Measurements from ENCODE around the gene NDST1. TPM values are rescaled to one million over a fixed set of nuclear protein-coding genes. Genes with fewer than 3 reads are reported as not detected.

The NDST1 gene
- total and polyA plus RNA-seq, 4 donors: 45.6 to 145 (median 60.7) TPM

GRCh38 chr5:150512368-150512747 lies 4.4 kb downstream of the NDST1 start:
- no peaks in the 10 kb centered on the region for H3K27me3 ChIP-seq (ENCODE audit: control insufficient read depth in 3 of 3, insufficient read depth in 3 of 3, low read length in 2 of 3)
- WGBS, 2 donors: 36 to 44% methylated on average over 6 of the region's 6 CpGs
- TF ChIP-seq, protein P1, sequence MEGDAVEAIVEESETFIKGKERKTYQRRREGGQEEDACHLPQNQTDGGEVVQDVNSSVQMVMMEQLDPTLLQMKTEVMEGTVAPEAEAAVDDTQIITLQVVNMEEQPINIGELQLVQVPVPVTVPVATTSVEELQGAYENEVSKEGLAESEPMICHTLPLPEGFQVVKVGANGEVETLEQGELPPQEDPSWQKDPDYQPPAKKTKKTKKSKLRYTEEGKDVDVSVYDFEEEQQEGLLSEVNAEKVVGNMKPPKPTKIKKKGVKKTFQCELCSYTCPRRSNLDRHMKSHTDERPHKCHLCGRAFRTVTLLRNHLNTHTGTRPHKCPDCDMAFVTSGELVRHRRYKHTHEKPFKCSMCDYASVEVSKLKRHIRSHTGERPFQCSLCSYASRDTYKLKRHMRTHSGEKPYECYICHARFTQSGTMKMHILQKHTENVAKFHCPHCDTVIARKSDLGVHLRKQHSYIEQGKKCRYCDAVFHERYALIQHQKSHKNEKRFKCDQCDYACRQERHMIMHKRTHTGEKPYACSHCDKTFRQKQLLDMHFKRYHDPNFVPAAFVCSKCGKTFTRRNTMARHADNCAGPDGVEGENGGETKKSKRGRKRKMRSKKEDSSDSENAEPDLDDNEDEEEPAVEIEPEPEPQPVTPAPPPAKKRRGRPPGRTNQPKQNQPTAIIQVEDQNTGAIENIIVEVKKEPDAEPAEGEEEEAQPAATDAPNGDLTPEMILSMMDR (IDR thresholded peaks at IDR 0.05; ENCODE audit: control extremely low read depth, extremely low read depth): no peak
- peak overlapping the region in 1 of 2 donors; percentile 4 for H3K9ac ChIP-seq (ENCODE audit: insufficient read depth in 1 of 2, low read length in 2 of 2)
- ATAC-seq (ENCODE audit: insufficient read depth, low FRiP score) (no peak), DNase-seq (no peak)
- H3K4me1 ChIP-seq (ENCODE audit: control insufficient read depth in 5 of 5, insufficient read depth in 5 of 5, low read length in 5 of 5): peaks cover 24 to 62% (median 51%) of the 10 kb centered on the region in 5 donors
- no peaks in the 10 kb centered on the region for H3K9me3 ChIP-seq (ENCODE audit: control insufficient read depth in 4 of 4, insufficient read depth in 3 of 4, low read length in 3 of 4)
- H3K27ac ChIP-seq (ENCODE audit: low read depth in 1 of 2, low read length in 1 of 2): peak overlapping the region in 1 of 2 donors; percentile 65
- H3K4me3 ChIP-seq: no peak overlapping the region
- peaks cover 0 to 2% (median 0%) of the 10 kb centered on the region in 4 donors for H3K36me3 ChIP-seq (ENCODE audit: control insufficient read depth in 4 of 4, insufficient read depth in 4 of 4, low read length in 4 of 4)

GRCh38 chr5:150513375-150514309 lies 5.7 kb downstream of the NDST1 start:
- ATAC-seq (ENCODE audit: insufficient read depth, low FRiP score): no peak
- Histone ChIP-seq H3K9me3 (ENCODE audit: control insufficient read depth in 4 of 4, insufficient read depth in 3 of 4, low read length in 3 of 4) (no peaks in the 10 kb centered on the region), H3K4me3 (no peak overlapping the region), H3K36me3 (ENCODE audit: control insufficient read depth in 4 of 4, insufficient read depth in 4 of 4, low read length in 4 of 4) (peaks cover 0 to 2% (median 0%) of the 10 kb centered on the region in 4 donors), H3K9ac (ENCODE audit: insufficient read depth in 1 of 2, low read length in 2 of 2) (no peak overlapping the region), H3K27ac (ENCODE audit: low read depth in 1 of 2, low read length in 1 of 2) (peak overlapping the region; percentile 24 to 65), H3K4me1 (ENCODE audit: control insufficient read depth in 5 of 5, insufficient read depth in 5 of 5, low read length in 5 of 5) (peaks cover 22 to 57% (median 56%) of the 10 kb centered on the region in 5 donors), H3K27me3 (ENCODE audit: control insufficient read depth in 3 of 3, insufficient read depth in 3 of 3, low read length in 2 of 3) (no peaks in the 10 kb centered on the region)
- TF ChIP-seq, protein P1 (IDR thresholded peaks at IDR 0.05; ENCODE audit: control extremely low read depth, extremely low read depth): no peak
- 92 to 97% methylated on average over 15 of the region's 15 CpGs for WGBS, 2 donors
- peak in 1 of 3 donors; percentile 35 for DNase-seq

DNA sequence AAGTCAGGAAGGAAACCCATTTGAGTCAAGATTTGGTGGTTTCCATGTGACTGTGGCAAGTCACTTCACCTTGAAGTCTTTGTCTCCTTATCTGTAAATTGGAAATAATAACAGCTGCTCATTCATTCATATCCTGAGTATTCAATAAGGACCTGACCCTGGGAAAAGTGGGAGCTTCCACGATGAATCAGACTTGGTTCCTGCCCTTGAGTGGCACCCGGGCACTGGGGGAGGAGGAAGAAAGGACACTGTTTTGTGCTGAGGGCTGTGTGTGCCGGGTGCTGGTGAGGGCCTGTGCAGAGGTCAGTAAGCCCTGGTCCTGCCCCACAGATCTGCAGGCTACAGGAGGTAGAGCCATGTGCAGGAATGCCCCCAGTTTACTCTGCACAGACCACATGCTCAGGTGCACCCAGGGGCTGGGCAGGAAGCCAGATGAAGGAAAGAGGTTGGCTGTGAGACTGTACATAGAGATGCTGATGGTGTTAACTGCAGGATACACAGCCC lies 6.8 kb downstream of the NDST1 start:
- no peak overlapping the region for H3K9ac ChIP-seq (ENCODE audit: insufficient read depth in 1 of 2, low read length in 2 of 2)
- peaks cover 0 to 5% (median 2%) of the 10 kb centered on the region in 4 donors for H3K36me3 ChIP-seq (ENCODE audit: control insufficient read depth in 4 of 4, insufficient read depth in 4 of 4, low read length in 4 of 4)
- peak overlapping the region; percentile 34 to 62 for H3K27ac ChIP-seq (ENCODE audit: low read depth in 1 of 2, low read length in 1 of 2)
- H3K4me3 ChIP-seq: no peak overlapping the region
- TF ChIP-seq, protein P1 (IDR thresholded peaks at IDR 0.05; ENCODE audit: control extremely low read depth, extremely low read depth): no peak
- H3K4me1 ChIP-seq (ENCODE audit: control insufficient read depth in 5 of 5, insufficient read depth in 5 of 5, low read length in 5 of 5): peaks cover 22 to 53% (median 47%) of the 10 kb centered on the region in 5 donors
- no peaks in the 10 kb centered on the region for H3K9me3 ChIP-seq (ENCODE audit: control insufficient read depth in 4 of 4, insufficient read depth in 3 of 4, low read length in 3 of 4)
- DNase-seq: peak in 1 of 3 donors; percentile 55
- no peaks in the 10 kb centered on the region for H3K27me3 ChIP-seq (ENCODE audit: control insufficient read depth in 3 of 3, insufficient read depth in 3 of 3, low read length in 2 of 3)
- 40 to 85% methylated on average over 3 of the region's 3 CpGs for WGBS, 2 donors
- no peak for ATAC-seq (ENCODE audit: insufficient read depth, low FRiP score)

Data from lung (tissue), 12 donors.